Gastroesophageal sphincter (tissue), 4 donors: ENCODE measurements around the gene COL5A2. TPM values are rescaled to one million over a fixed set of nuclear protein-coding genes. Genes with fewer than 3 reads are reported as not detected.
A peak's percentile ranks its signal among the peaks of the same experiment; 100 is the strongest.

Experiments used
- ATAC-seq: fragments of 150-250 bp; one replicate; pipeline ENCODE4 v1.9.1; 2016; ENCODE audit warnings: mild to moderate bottlenecking, moderate library complexity
- H3K27ac ChIP-seq, 4 donors: fragments of 200-600 bp; sonication (generic) in 3 of 4; 1 replicate in 3 of 4; 2 replicates in 1 of 4; pipeline ENCODE4 v1.5.1; 2016 to 2019
- H3K27me3 ChIP-seq: fragments of 200-600 bp; sonication (generic); one replicate; pipeline ENCODE4 v1.5.1; 2019
- H3K36me3 ChIP-seq, 2 donors: fragments of 200-600 bp; sonication (generic); one replicate each; pipeline ENCODE4 v1.5.1; 2019; ENCODE audit warnings: control low read depth in 1 of 2
- H3K4me1 ChIP-seq, 3 donors: fragments of 200-600 bp; sonication (generic); 1 replicate in 2 of 3; 2 replicates in 1 of 3; pipeline ENCODE4 v1.5.1; 2016 to 2019; ENCODE audit warnings: control low read depth in 2 of 3
- H3K4me3 ChIP-seq, 2 donors: fragments of 200-600 bp; sonication (generic); one replicate each; pipeline ENCODE4 v1.5.1; 2019; ENCODE audit warnings: mild to moderate bottlenecking in 1 of 2, moderate library complexity in 1 of 2
- H3K9me3 ChIP-seq, 3 donors: fragments of 200-600 bp; sonication (generic); one replicate each; pipeline ENCODE4 v1.5.1; 2017 to 2019; ENCODE audit warnings: control low read depth in 2 of 3
- CTCF ChIP-seq, 4 experiments: fragments of 200-600 bp in 2 of 4; fragments of 450-650 bp in 2 of 4; sonication (generic) in 1 of 4; IDR thresholded peaks; one replicate each; pipeline ENCODE4 v1.5.1; 2017 to 2019; ENCODE audit warnings: antibody characterized with exemption in 4 of 4, mild to moderate bottlenecking in 2 of 4, moderate library complexity in 2 of 4
- EP300 ChIP-seq: sonication (generic); formaldehyde crosslinking; IDR thresholded peaks from one replicate; pipeline ENCODE4 v1.6.1; 2017; ENCODE audit warnings: antibody characterized with exemption, mild to moderate bottlenecking
- POLR2A ChIP-seq, 2 donors: fragments of 450-650 bp; IDR thresholded peaks; one replicate each; pipeline ENCODE4 v1.6.1; 2017; ENCODE audit warnings: antibody characterized with exemption in 2 of 2, mild to moderate bottlenecking in 2 of 2, moderate library complexity in 1 of 2
- POLR2AphosphoS5 ChIP-seq: sonication (generic); formaldehyde crosslinking; IDR thresholded peaks from one replicate; pipeline ENCODE4 v1.6.1; 2017; ENCODE audit warnings: antibody characterized with exemption
- WGBS, 2 donors: methylation state at CpG; one replicate each; pipeline ENCODE4 v1.1.5; 2018; ENCODE audit warnings: low coverage in 1 of 2; 5-methylcytosine and 5-hydroxymethylcytosine counted together
- total RNA-seq, 4 donors: library from RNA; depleted of rRNA; stranded (reverse); fragments of >200 nt; gene quantifications; one replicate each; pipeline ENCODE4 v1.1.0, GENCODE V29; 2016

COL5A2 gene
- total RNA-seq, 4 donors from 2014 or later = 57.3 to 104 (median 80.9) TPM

GRCh38 chr2:189176516-189176915, 3.0 kb downstream of the COL5A2 start:
- H3K27me3 ChIP-seq = no peaks in the 10 kb centered on the region
- TF ChIP-seq EP300 = no peak
- TF ChIP-seq POLR2A (IDR thresholded peaks at IDR 0.05) = no peak
- no peak for TF ChIP-seq CTCF (IDR thresholded peaks at IDR 0.05)
- TF ChIP-seq POLR2AphosphoS5 = no peak

GRCh38 chr2:189175869-189176433, 3.6 kb downstream of the COL5A2 start:
- WGBS, 2 donors = 46 to 79% methylated on average over 2 of the region's 2 CpGs
- H3K36me3 ChIP-seq = no peaks in the 10 kb centered on the region
- H3K27ac ChIP-seq = no peak overlapping the region
- H3K9me3 ChIP-seq = no peaks in the 10 kb centered on the region
- no peak for ATAC-seq
- no peak for TF ChIP-seq POLR2A (IDR thresholded peaks at IDR 0.05)
- TF ChIP-seq POLR2AphosphoS5 = no peak
- TF ChIP-seq CTCF (IDR thresholded peaks at IDR 0.05) = no peak
- no peak for TF ChIP-seq EP300
- no peaks in the 10 kb centered on the region for H3K27me3 ChIP-seq
- peak overlapping the region; percentile 62 to 100 for H3K4me3 ChIP-seq
- peaks cover 0 to 45% (median 0%) of the 10 kb centered on the region in 3 donors for H3K4me1 ChIP-seq

More at GRCh38 chr2:189176516-189176915, 3.0 kb downstream of the COL5A2 start:
- Histone ChIP-seq H3K27ac (peak overlapping the region in 1 of 4 donors; percentile 0), H3K9me3 (no peaks in the 10 kb centered on the region), H3K4me1 (peaks cover 0 to 39% (median 0%) of the 10 kb centered on the region in 3 donors), H3K4me3 (peak overlapping the region; percentile 62 to 100), H3K36me3 (no peaks in the 10 kb centered on the region)
- WGBS, 2 donors = 15 to 54% methylated on average over 3 of the region's 3 CpGs
- no peak for ATAC-seq

- TF ChIP-seq CTCF (IDR thresholded peaks at IDR 0.05) (peak in 2 of 4 experiments; percentile 12 to 13), POLR2A (IDR thresholded peaks at IDR 0.05) (no peak)
- no peak for ATAC-seq
- no peak overlapping the region for H3K4me3 ChIP-seq
- 40% methylated on average over 1 of the region's 1 CpG for WGBS, 2 donors
- H3K27ac ChIP-seq = peak overlapping the region in 2 of 4 donors; percentile 31 to 40
- no peaks in the 10 kb centered on the region for H3K27me3 ChIP-seq
- no peaks in the 10 kb centered on the region for H3K9me3 ChIP-seq
- H3K4me1 ChIP-seq = peaks cover 0 to 68% (median 0%) of the 10 kb centered on the region in 3 donors
- H3K36me3 ChIP-seq = no peaks in the 10 kb centered on the region
These were observed 7.5 kb downstream of the COL5A2 start for GRCh38 chr2:189171956-189172609.

- peak; percentile 73 for ATAC-seq
- Histone ChIP-seq H3K36me3 (no peaks in the 10 kb centered on the region), H3K27me3 (no peaks in the 10 kb centered on the region), H3K9me3 (no peaks in the 10 kb centered on the region), H3K27ac (peak overlapping the region in 1 of 4 donors; percentile 19), H3K4me3 (no peak overlapping the region), H3K4me1 (peaks cover 5 to 83% (median 9%) of the 10 kb centered on the region in 3 donors)
- TF ChIP-seq POLR2A (IDR thresholded peaks at IDR 0.05) (no peak), EP300 (no peak), CTCF (IDR thresholded peaks at IDR 0.05) (no peak), POLR2AphosphoS5 (no peak)
- WGBS, 2 donors = 44 to 62% methylated on average over 2 of the region's 2 CpGs
These were observed 10.6 kb downstream of the COL5A2 start for GRCh38 chr2:189168856-189169499.
